HG03432 (cell line): Measurements from ENCODE around the gene ALDH9A1.
"Not testable (repeated sequence)": the region's sequence is repeated elsewhere in the genome, so short reads cannot be mapped to it uniquely, and the experiment has no call there.

Experiments used
- ATAC-seq: cut with Tn5 transposase; IDR thresholded peaks from one replicate; pipeline ENCODE4 v1.9.1; 2021; ENCODE audit warnings: mild to moderate bottlenecking, moderate library complexity; ENCODE audit not compliant: unreplicated experiment

The ALDH9A1 gene

DNA sequence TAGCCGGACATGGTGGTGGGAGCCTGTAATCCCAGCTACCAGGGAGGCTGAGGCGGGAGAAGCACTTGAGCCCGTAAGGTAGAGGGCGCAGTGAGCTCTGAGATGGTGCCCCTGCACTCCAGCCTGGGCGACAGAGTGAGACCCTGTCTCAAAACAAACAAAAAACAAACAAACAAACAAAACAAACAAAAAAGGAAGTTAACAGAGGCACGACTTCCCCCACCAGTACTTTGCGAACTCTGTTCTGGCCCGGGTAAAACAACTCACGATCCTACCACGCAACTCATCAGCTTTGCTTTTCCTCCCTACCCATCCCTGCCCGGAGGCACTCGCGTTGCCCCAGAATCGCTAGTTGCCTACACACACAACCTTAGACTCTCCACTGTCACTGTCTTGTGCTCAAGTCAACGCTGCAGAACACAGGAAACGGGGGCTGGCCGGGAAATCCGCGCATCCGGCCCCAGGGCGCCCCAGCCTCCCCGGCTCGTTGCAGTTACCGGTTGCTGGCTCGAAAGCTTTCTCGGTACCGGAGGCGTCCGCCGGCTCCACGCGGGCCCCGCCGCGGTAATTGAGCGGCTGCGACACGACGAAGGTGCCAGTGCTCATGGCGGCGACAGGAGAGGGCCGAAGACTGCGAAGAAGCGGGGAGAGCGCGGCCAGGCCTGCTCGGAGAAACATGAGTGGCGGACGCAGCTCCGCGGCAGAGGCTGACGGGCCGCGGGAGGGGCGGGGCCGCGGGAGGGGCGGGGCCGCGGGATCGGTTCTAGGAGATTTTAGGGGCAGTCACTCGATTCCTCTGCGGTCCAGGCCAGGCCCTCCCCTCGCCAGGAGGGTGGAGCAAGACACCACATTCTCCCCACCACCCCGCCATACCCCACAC, at the start of gene ALDH9A1:
Gene ALDH9A1, minus strand, starts transcription at position 682 of the 880 bp plus-strand sequence. Its CDS starts 4 bp downstream, at position 678.
- peak; percentile 97 for ATAC-seq

DNA sequence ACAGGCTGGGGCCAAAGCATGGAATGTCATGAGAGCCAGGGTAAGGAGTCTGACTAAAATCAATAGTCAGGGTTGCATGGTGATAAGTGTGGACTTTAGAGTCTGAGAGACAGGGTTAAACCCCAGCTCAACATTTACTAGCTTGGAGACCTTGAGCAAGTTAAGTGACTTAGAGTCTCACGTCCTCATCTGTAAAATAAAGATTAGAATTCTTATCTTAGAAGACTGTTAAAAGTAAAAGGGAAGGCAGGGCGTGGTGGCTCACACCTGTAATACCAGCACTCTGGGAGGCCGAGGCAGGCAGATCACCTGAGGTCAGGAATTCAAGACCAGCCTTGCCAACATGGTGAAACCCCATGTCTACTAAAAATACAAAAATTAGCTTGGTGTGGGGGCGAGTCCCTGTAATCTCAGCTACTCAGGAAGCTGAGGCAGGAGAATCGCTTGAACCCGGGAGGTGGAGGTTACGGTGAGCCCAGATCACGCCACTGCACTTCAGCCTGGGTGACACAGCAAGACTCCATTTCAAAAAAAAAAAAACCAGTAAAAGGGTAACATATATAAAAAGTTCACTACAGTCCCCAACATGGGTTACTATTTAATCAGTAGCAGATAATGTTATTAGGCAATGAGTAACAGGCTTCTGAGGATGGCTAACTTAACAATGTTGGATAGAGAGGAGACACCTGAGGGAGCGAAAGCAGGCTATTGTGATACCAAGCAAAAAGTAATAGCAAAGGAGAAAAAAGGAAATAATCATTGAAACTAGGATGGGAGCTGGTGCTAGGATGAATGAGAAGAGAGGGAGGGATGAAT, 49.5 kb upstream of the ALDH9A1 start:
- no peak for ATAC-seq

- ATAC-seq, result not testable (repeated sequence)
Measured at GRCh38 chr1:165744913-165745312, 46.6 kb upstream of the ALDH9A1 start.

DNA sequence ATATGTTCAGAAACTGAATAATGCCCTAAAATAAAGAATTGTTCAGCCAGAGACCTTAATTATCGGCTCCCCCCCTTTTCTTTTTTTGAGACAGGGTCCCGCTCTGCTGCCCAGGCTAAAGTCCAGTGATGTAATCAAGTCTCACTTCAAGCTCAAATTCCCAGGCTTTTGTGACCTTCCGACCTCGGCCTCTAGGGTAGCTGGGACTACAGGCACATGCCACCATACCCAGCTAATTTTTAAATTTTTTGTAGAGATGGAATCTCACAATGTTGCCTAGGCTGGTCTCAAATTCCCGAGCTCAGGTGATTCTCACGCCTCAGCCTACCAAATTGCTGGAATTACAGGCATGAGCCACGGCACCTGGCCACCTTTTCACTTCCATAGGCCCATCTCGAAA, 43.8 kb upstream of the ALDH9A1 start:
- no peak for ATAC-seq

- peak; percentile 97 for ATAC-seq
Measured at GRCh38 chr1:165738794-165739193, 40.4 kb upstream of the ALDH9A1 start.

DNA sequence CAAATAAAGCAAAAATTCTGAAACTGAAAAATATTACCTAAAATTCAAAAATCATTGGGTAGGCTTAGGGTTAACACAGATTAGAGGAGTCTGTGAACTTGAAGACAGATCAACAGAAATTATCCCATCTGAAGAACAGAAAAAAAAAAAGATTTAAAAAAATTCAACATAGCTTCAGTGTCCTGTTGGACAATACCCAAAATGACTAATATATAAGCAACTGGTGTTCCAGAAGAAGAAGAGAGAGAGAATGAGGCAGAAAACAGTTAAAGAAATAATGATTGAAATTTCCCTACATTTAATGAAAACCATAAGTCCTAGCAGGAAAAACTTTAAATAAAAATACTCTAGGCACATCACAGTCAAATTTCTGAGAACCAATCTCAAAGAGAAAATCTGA, 38.8 kb upstream of the ALDH9A1 start:
- no peak for ATAC-seq

DNA sequence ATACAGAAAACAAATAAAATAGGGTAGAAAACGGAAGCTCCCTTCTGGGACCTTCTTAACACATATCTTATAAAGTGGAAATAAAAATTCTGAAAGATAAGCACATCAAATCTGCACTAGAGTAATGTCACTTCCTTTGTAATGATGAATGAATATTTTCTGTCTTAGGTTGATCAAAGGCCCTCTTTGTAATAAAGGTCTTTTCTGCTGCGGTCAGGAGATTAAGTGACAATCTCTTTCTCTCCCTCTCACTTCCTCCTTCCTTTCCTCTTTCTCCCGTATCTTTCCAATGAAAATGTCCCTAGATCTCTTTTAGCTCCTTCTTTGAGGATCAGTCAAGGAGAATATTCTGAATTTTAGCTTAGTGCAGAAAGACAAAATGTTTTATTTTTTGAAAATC, 36.5 kb upstream of the ALDH9A1 start:
- no peak for ATAC-seq

GRCh38 chr1:165726841-165727240, 28.5 kb upstream of the ALDH9A1 start:
- no peak for ATAC-seq

DNA sequence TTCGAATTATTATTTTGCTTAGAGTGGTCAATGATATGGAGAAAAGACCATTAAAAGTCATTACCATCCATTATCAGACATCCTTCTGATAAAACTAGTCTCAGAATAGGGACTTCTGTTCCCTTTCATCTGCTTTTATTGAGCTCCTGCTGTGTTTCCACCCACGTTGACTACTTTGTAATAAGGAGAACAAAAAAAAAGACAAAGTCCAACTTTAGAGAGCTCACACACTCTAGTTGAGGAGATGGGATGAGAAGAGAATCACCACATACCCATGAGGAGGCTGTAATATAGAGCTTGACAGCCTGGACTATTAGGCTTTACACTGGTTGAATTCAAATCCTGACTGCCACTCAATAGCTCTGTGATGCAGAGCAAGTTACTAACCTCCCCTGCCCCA, 27.8 kb upstream of the ALDH9A1 start:
- no peak for ATAC-seq

- peak; percentile 77 for ATAC-seq
Measured at GRCh38 chr1:165717918-165718515, 19.7 kb upstream of the ALDH9A1 start.

GRCh38 chr1:165716265-165717051, 18.1 kb upstream of the ALDH9A1 start:
- not testable (repeated sequence) for ATAC-seq

- no peak for ATAC-seq
Measured at GRCh38 chr1:165712764-165713163, 14.4 kb upstream of the ALDH9A1 start.

GRCh38 chr1:165707984-165708706, 9.8 kb upstream of the ALDH9A1 start:
- no peak for ATAC-seq

GRCh38 chr1:165703648-165704047, 5.3 kb upstream of the ALDH9A1 start:
- ATAC-seq, result no peak

DNA sequence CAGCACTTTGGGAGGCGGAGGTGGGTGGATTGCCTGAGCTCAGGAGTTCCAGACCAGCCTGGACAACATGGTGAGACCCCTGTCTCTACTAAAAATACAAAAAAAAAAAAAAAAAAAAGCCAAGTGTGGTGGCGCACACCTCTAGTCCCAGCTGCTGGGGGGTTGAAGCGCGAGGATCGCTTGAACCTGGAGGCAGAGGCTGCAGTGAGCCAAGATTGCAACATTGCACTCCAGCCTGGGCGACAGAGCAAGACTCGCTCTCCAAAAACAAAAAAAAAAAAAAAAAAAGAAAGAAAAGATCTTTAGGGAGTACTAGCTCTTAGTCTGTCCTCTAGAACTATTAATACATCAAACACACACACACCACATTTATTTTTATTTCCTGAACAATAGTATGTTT, 3.6 kb upstream of the ALDH9A1 start:
- not testable (repeated sequence) for ATAC-seq

DNA sequence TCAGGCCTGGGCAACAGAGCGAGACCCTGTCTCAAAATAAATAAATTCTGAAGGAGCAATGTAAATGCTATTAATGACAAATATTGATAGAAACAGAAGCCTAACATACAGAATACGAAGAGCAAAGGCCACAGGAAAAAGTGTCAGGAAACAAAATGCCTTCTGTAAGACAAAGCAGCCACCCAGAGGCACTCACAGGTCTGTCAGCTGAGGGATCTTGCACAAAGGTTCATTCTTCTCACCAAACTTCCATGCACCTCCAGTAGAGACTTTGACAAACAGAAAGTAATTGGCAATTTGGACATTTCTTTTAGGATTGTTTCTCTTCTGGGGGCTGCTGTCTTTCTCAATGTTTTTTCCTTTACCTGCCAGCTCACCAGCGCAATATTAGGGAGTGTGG, 1.2 kb upstream of the ALDH9A1 start:
- ATAC-seq, result no peak

DNA sequence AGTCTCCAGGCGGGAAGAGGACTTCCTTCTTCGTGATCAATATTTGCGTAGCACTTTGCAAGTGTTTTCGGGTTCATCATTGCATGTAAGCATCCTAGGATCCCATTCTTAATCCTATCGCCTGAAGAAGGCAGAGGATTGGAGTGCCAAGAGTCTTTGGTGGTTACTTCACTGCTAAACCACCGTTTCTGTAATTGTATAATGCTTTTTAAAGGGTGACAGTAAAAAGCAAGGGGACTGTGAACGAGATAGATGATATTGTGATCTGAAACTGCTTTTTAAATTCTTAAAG, 345 bp upstream of the ALDH9A1 start:
- no peak for ATAC-seq

- ATAC-seq, result no peak
Measured at GRCh38 chr1:165697491-165697880, 876 bp downstream of the ALDH9A1 start.

- no peak for ATAC-seq
Measured at GRCh38 chr1:165696625-165697100, 1.7 kb downstream of the ALDH9A1 start.

GRCh38 chr1:165695031-165695430, 3.3 kb downstream of the ALDH9A1 start:
- ATAC-seq, result no peak
